ENCODE data around the gene SPDL1. TPM values are rescaled to one million over a fixed set of nuclear protein-coding genes. Genes with fewer than 3 reads are reported as not detected.

Gene SPDL1, protein sequence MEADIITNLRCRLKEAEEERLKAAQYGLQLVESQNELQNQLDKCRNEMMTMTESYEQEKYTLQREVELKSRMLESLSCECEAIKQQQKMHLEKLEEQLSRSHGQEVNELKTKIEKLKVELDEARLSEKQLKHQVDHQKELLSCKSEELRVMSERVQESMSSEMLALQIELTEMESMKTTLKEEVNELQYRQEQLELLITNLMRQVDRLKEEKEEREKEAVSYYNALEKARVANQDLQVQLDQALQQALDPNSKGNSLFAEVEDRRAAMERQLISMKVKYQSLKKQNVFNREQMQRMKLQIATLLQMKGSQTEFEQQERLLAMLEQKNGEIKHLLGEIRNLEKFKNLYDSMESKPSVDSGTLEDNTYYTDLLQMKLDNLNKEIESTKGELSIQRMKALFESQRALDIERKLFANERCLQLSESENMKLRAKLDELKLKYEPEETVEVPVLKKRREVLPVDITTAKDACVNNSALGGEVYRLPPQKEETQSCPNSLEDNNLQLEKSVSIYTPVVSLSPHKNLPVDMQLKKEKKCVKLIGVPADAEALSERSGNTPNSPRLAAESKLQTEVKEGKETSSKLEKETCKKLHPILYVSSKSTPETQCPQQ
- total RNA-seq (2022; extraction: Qiagen RNA extraction; ENCODE audit: low read depth): 80.6 to 98.9 TPM (median 88.9 TPM) in 5 replicates

DNA sequence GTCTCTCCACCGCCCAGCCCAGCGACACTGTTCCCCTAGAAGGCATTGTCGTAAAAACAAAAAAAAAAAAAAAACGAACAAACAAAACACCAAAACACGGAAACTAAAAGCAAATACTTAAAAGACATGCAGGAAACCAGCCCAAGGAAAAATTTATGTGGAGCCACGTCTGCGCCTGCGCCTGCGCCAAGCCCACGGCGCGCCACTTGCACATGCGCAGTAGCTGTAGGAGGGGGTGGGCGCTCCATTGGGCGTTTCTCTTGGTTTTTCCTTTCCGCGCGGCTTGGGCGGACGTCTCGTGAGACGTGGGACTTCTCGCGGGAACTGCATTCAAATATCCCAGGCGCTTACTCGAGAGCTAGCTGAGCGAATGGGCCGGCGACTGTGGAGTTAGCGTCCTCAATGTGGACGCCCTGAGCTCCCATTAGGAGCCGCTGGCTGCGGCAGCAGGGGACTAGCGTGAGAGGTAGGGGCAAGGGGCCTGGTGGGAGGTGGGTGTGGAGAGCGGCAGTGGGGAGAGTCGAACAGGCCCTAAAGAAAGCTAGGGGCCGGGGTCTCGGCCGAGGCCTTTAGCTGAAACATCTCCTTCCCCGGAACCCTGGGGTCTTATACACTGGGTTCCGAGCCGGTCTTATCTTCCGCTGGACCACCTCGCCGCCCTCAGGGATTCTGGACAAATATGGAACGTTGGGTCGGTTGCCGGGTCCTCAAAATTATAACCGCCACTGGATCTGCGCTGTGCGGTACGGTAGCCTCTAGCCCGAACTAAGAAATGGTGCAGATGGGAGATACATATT lies at the start of gene SPDL1:
TSS of gene SPDL1 (plus strand) at position 350 of the 797 bp plus-strand sequence. CDS start 4,644 bp downstream, outside the sequence.

DNA sequence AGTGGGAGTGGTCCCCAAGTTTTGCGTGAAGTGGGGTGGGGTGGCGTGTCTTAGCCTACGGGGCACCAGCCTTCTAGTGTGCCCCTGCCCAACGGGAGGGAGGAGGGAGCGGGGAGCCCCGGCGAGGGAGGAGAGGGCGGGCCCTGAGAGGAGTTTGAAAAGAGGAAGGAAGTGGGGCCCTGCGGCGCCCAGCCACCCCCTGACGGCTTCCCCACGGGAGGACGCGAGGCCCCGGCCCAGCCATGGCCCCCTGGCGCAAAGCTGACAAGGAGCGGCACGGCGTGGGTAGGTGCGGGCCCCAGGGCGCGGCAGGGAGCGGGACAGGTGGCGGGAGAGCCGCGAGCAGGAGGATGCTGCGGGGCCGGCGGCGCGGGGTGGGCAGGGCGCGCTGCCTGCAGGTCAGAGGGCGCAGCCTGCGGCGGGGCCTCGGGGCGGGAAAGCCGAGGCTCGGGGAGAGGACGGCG lies 53.5 kb downstream of the SPDL1 start, which contains the start of gene DOCK2:
TSS of gene DOCK2 (plus strand) at position 191 of the 464 bp plus-strand sequence. CDS start at position 243, 52 bp downstream.

Other genes starting within 250 kb of the SPDL1 start
- 2.5 to 4.4 TPM (median 3.4 TPM) in 5 replicates for gene DOCK2, start 53.5 kb downstream of the SPDL1 start, total RNA-seq (2022; extraction: Qiagen RNA extraction; ENCODE audit: low read depth)